ENCODE measurements around the gene AVEN.

GRCh38 chr15:33926260-33926659 is 112.7 kb downstream of the AVEN start:
- no peak for TF ChIP-seq RFX5 (IDR thresholded peaks at IDR 0.05)
- no peak for TF ChIP-seq CTCF (IDR thresholded peaks at IDR 0.05)
- no peak for TF ChIP-seq KDM5A (IDR thresholded peaks at IDR 0.05)
- TF ChIP-seq RAD21 (conservative IDR thresholded peaks at IDR 0.05 in 1 of 2, IDR thresholded peaks at IDR 0.05 in 1 of 2): no peak
- TF ChIP-seq HMGXB4 (CRISPR knock-in tag; IDR thresholded peaks at IDR 0.05; ENCODE audit: borderline replicate concordance): no peak
- no peak for TF ChIP-seq KDM1A (IDR thresholded peaks at IDR 0.05; ENCODE audit: low read depth)
- TF ChIP-seq ELK1 (IDR thresholded peaks at IDR 0.05; ENCODE audit: low read depth, low read length): no peak
- no peak for TF ChIP-seq RCOR1 (IDR thresholded peaks at IDR 0.05; ENCODE audit: low read depth, low read length)

All from A549 (cell line).